AG09309 (cell line): Measurements from ENCODE around the gene RCBTB1.
"Not testable (repeated sequence)": the region's sequence is repeated elsewhere in the genome, so short reads cannot be mapped to it uniquely, and the experiment has no call there.

Experiments
- DNase-seq: peaks from one replicate; pipeline ENCODE4 v3.0.0-alpha.2; 2010; ENCODE audit warnings: low read depth
- H3K4me3 ChIP-seq: 2 replicates; pipeline ENCODE4 v1.5.1; 2011; ENCODE audit warnings: mild to moderate bottlenecking, low read depth, low read length, moderate library complexity; ENCODE audit not compliant: control insufficient read depth
- CTCF ChIP-seq: IDR thresholded peaks from 2 replicates; pipeline ENCODE4 v1.5.1; 2011; ENCODE audit warnings: mild to moderate bottlenecking, low read depth, low read length, inconsistent platforms; ENCODE audit not compliant: insufficient read depth, control insufficient read depth; ENCODE audit errors: missing control alignments

Gene RCBTB1

GRCh38 chr13:49567491-49567890 lies 17.9 kb downstream of the RCBTB1 start:
- TF ChIP-seq CTCF: no peak
- H3K4me3 ChIP-seq: no peak overlapping the region
- DNase-seq: no peak

- DNase-seq: no peak
- no peak overlapping the region for H3K4me3 ChIP-seq
- TF ChIP-seq CTCF: no peak
Observed at GRCh38 chr13:49566461-49566860, 18.9 kb downstream of the RCBTB1 start.

- not testable (repeated sequence) for H3K4me3 ChIP-seq, DNase-seq
Observed at GRCh38 chr13:49565461-49565860, 19.9 kb downstream of the RCBTB1 start.

GRCh38 chr13:49563516-49563915 lies 21.8 kb downstream of the RCBTB1 start:
- peak; percentile 27 for DNase-seq
- TF ChIP-seq CTCF: no peak
- H3K4me3 ChIP-seq: no peak overlapping the region

- no peak for TF ChIP-seq CTCF
- H3K4me3 ChIP-seq: no peak overlapping the region
- no peak for DNase-seq
Observed at GRCh38 chr13:49561062-49561410, 24.3 kb downstream of the RCBTB1 start.

- TF ChIP-seq CTCF: peak; percentile 11
- DNase-seq: no peak
- H3K4me3 ChIP-seq: no peak overlapping the region
Observed at GRCh38 chr13:49560270-49561061, 24.9 kb downstream of the RCBTB1 start.

GRCh38 chr13:49559006-49559405 lies 26.4 kb downstream of the RCBTB1 start:
- no peak overlapping the region for H3K4me3 ChIP-seq
- DNase-seq: no peak
- no peak for TF ChIP-seq CTCF
